ENCODE measurements around the gene ANKLE1. TPM values are rescaled to one million over a fixed set of nuclear protein-coding genes. Genes with fewer than 3 reads are reported as not detected.

ANKLE1 gene
- total and polyA plus RNA-seq, 2 donors (not counting 3 experiments of a cell fraction or from before 2014, with no cell fraction given), result 1.9 to 3.1 TPM

GRCh38 chr19:17305517-17306284, 24.0 kb downstream of the ANKLE1 start, which contains the start of gene MRPL34:
Gene MRPL34 (plus strand): TSS chr19:17305872. CDS start chr19:17305893, 21 bp downstream.
- BruUV-seq (replicated peaks), result no TSS peak
- Histone ChIP-seq H3K4me2 (ENCODE audit: insufficient read depth, low read length) (peak within 1 kb of the TSS; percentile 81), H3K79me2 (ENCODE audit: control insufficient read depth, insufficient read depth, low read length) (peaks cover 13% of the 10 kb centered on the region), H2AFZ (ENCODE audit: low read depth, low read length) (peak within 1 kb of the TSS; percentile 88), H3K9me1 (replicated peaks; ENCODE audit: control insufficient read depth, extremely low read depth, insufficient read depth, low read length) (no peaks in the 10 kb centered on the region), H3K4me3 (replicated peaks in 1 of 3; ENCODE audit: insufficient read depth in 1 of 3, low read depth in 1 of 3, low read length in 3 of 3) (peak within 1 kb of the TSS; percentile 44 to 72 (median 59)), H3K9me3 (replicated peaks; ENCODE audit: control insufficient read depth, insufficient read depth, low read length) (no peaks in the 10 kb centered on the region), H3K4me1 (ENCODE audit: control insufficient read depth, extremely low read depth, insufficient read depth, low read length) (peaks cover 17% of the 10 kb centered on the region), H3K36me3 (ENCODE audit: control insufficient read depth in 2 of 2, extremely low read depth in 1 of 2, insufficient read depth in 2 of 2, low read length in 2 of 2) (no peaks in the 10 kb centered on the region), H3K27me3 (ENCODE audit: control insufficient read depth in 2 of 2, insufficient read depth in 2 of 2, low read length in 2 of 2) (no peaks in the 10 kb centered on the region), H3K27ac (ENCODE audit: insufficient read depth, low read depth, low read length) (peak within 1 kb of the TSS; percentile 47), H4K20me1 (replicated peaks; ENCODE audit: control insufficient read depth, extremely low read depth, insufficient read depth, low read length) (no peaks in the 10 kb centered on the region), H3K9ac (replicated peaks; ENCODE audit: extremely low read depth, insufficient read depth, low read length) (peak within 1 kb of the TSS; percentile 67)
- intact Hi-C loops (cut with micrococcal nuclease), result loop anchor here (1.0 kb wide), 1 partner anchor 13 kb away; no protein-coding TSS in a partner anchor
- dilution Hi-C loops (cut with MboI; ENCODE audit: extremely low pct_ligation_motif_present, low sequenced_read_pairs), result no loop called here
- CTCF ChIA-PET, result interaction anchor here (0.6 to 3.3 kb wide), 15 partner anchors 9 to 114 kb away, joined by 3 to 70 read pairs (median 4); partner anchors contain the start of genes ANO8 and USE1
- FAIRE-seq, result peak; percentile 98
- POLR2A ChIA-PET, result interaction anchor here (0.5 to 1.1 kb wide), 4 partner anchors 13 to 128 kb away, joined by 3 to 8 read pairs (median 4); no protein-coding TSS in a partner anchor
- TF ChIP-seq POLR2AphosphoS5 (IDR thresholded peaks at IDR 0.05; ENCODE audit: insufficient read depth, low read depth, low read length) (peak; percentile 91), MAX (IDR thresholded peaks at IDR 0.05; ENCODE audit: insufficient read depth, insufficient read length) (peak; percentile 35), POLR2A (IDR thresholded peaks at IDR 0.05; ENCODE audit: low read depth, low read length) (peak; percentile 86), EZH2 (IDR thresholded peaks at IDR 0.05; ENCODE audit: borderline replicate concordance, low read depth, low read length, severe bottlenecking) (no peak), JUN (IDR thresholded peaks at IDR 0.05; ENCODE audit: borderline replicate concordance, insufficient read depth, insufficient read length, low read depth) (no peak), CTCF (IDR thresholded peaks at IDR 0.05; ENCODE audit: extremely low read depth in 1 of 2, insufficient read depth in 1 of 2, low read depth in 1 of 2, low read length in 2 of 2) (peak; percentile 78 to 87), FOS (IDR thresholded peaks at IDR 0.05; ENCODE audit: borderline replicate concordance, insufficient read depth, low read length) (peak; percentile 57), MYC (IDR thresholded peaks at IDR 0.05; ENCODE audit: low read depth, low read length) (peak; percentile 24)
- peak; percentile 99 for DNase-seq (ENCODE audit: low read depth, low spot score)
